Prostate gland (tissue), 2 donors: ENCODE measurements around the gene PRKG1. TPM values are rescaled to one million over a fixed set of nuclear protein-coding genes. Genes with fewer than 3 reads are reported as not detected.
"Not testable (repeated sequence)": the region's sequence is repeated elsewhere in the genome, so short reads cannot be mapped to it uniquely, and the experiment has no call there.

Source experiments
- DNase-seq: peaks from one replicate; pipeline ENCODE4 v3.0.0-alpha.2; 2019; ENCODE audit warnings: low spot score
- H3K27ac ChIP-seq, 2 donors: fragments of 200-600 bp; sonication (generic); 2 replicates each; pipeline ENCODE4 v1.5.1; 2017 to 2019
- H3K27me3 ChIP-seq: fragments of 200-600 bp; sonication (generic); replicated peaks from 2 replicates; pipeline ENCODE4 v1.5.1; 2019; ENCODE audit not compliant: insufficient read depth
- H3K36me3 ChIP-seq, 2 donors: fragments of 200-600 bp; sonication (generic); 1 replicate in 1 of 2; 2 replicates in 1 of 2; pipeline versions ENCODE4 v1.5.1 to v1.8.1; 2017 to 2019
- H3K4me1 ChIP-seq: fragments of 200-600 bp; sonication (generic); replicated peaks from 2 replicates; pipeline ENCODE4 v1.5.1; 2019
- H3K4me3 ChIP-seq, 2 donors: fragments of 200-600 bp; sonication (generic); 2 replicates each; pipeline ENCODE4 v1.5.1; 2017 to 2019
- H3K9me3 ChIP-seq: fragments of 200-600 bp; sonication (generic); 2 replicates; pipeline ENCODE4 v1.5.1; 2017
- POLR2A ChIP-seq: fragments of 450-650 bp; IDR thresholded peaks from one replicate; pipeline ENCODE4 v1.6.1; 2016; ENCODE audit warnings: antibody characterized with exemption, mild to moderate bottlenecking
- POLR2AphosphoS5 ChIP-seq: sonication (generic); formaldehyde crosslinking; IDR thresholded peaks from one replicate; pipeline ENCODE4 v1.6.1; 2017; ENCODE audit warnings: antibody characterized with exemption
- WGBS: methylation state at CpG from one replicate; pipeline ENCODE4 v1.1.5; 2018; 5-methylcytosine and 5-hydroxymethylcytosine counted together
- intact Hi-C: fragments of 100-400 bp; cut with DNase I; formaldehyde crosslinking; loops from one replicate; pipeline ENCODE4 v1.14.2; 2022
- total RNA-seq, 2 donors: library from RNA; depleted of rRNA; stranded (reverse); fragments of >200 nt; gene quantifications; one replicate each; pipeline ENCODE4 v1.1.0, GENCODE V29; 2016
- TF ChIP-seq, protein P1 (sequence below), 4 experiments: fragments of 200-600 bp in 2 of 4; fragments of 450-650 bp in 2 of 4; sonication (generic) in 2 of 4; IDR thresholded peaks; 1 replicate in 3 of 4; 2 replicates in 1 of 4; pipeline ENCODE4 v1.5.1; 2016 to 2019; ENCODE audit warnings: antibody characterized with exemption in 4 of 4, mild to moderate bottlenecking in 2 of 4, moderate library complexity in 2 of 4

The PRKG1 gene
- total RNA-seq, 2 donors from 2014 or later = 2.7 to 9.0 TPM

DNA sequence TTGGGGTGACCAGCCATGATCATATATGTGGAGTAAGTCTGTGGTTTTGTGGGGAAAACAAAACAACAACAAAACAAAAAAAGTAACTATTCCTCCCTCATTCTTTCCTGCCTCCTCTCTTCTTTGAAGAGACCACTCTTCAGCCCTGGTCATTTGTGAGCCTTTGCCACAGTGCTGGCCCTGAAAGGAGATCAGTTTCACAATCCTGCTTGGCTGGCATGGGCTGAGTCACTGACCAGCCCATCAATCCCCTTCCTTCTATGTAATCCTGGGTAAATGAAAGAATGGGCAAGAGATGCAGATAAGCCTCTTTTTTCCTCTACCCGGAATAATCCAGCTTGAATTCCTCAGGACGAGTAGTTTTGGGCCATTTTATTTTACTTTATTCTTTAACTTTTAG, 611.5 kb downstream of the PRKG1 start:
- H3K9me3 ChIP-seq = no peaks in the 10 kb centered on the region
- H3K36me3 ChIP-seq = no peaks in the 10 kb centered on the region
- intact Hi-C loops = no loop called here
- no peaks in the 10 kb centered on the region for H3K27me3 ChIP-seq
- 91% methylated on average over 2 of the region's 2 CpGs for WGBS
- no peak for TF ChIP-seq POLR2AphosphoS5
- no peak for TF ChIP-seq POLR2A
- TF ChIP-seq, protein P1, sequence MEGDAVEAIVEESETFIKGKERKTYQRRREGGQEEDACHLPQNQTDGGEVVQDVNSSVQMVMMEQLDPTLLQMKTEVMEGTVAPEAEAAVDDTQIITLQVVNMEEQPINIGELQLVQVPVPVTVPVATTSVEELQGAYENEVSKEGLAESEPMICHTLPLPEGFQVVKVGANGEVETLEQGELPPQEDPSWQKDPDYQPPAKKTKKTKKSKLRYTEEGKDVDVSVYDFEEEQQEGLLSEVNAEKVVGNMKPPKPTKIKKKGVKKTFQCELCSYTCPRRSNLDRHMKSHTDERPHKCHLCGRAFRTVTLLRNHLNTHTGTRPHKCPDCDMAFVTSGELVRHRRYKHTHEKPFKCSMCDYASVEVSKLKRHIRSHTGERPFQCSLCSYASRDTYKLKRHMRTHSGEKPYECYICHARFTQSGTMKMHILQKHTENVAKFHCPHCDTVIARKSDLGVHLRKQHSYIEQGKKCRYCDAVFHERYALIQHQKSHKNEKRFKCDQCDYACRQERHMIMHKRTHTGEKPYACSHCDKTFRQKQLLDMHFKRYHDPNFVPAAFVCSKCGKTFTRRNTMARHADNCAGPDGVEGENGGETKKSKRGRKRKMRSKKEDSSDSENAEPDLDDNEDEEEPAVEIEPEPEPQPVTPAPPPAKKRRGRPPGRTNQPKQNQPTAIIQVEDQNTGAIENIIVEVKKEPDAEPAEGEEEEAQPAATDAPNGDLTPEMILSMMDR (IDR thresholded peaks at IDR 0.05) = no peak
- H3K4me3 ChIP-seq = no peak overlapping the region
- H3K27ac ChIP-seq = no peak overlapping the region
- DNase-seq = no peak
- no peaks in the 10 kb centered on the region for H3K4me1 ChIP-seq

DNA sequence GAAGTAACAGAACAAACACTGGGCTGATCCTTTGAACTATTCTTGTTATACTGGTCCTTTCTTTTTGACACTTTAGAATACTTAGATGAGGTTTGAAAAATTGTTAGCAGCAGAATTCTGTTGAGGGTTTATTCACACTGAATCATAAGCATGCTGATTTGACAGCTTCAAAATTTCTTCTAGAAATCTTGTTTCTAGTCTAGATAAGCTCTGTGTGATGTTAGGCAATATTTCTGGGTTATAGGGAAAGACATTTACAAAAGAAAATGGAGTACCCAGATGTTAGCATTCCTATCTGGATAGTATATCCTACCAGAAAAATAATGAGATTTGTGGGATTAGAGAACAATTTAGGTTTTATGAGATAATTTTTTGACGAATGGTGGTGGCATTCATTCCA, 613.0 kb downstream of the PRKG1 start:
- intact Hi-C loops = no loop called here
- H3K27me3 ChIP-seq = no peaks in the 10 kb centered on the region
- no peak for DNase-seq
- WGBS = 74% methylated on average over 1 of the region's 1 CpG
- no peaks in the 10 kb centered on the region for H3K9me3 ChIP-seq
- H3K4me3 ChIP-seq = no peak overlapping the region
- TF ChIP-seq POLR2AphosphoS5 (no peak), POLR2A (no peak)
- TF ChIP-seq, protein P1 (IDR thresholded peaks at IDR 0.05) = no peak
- H3K36me3 ChIP-seq = no peaks in the 10 kb centered on the region
- no peak overlapping the region for H3K27ac ChIP-seq
- no peaks in the 10 kb centered on the region for H3K4me1 ChIP-seq

DNA sequence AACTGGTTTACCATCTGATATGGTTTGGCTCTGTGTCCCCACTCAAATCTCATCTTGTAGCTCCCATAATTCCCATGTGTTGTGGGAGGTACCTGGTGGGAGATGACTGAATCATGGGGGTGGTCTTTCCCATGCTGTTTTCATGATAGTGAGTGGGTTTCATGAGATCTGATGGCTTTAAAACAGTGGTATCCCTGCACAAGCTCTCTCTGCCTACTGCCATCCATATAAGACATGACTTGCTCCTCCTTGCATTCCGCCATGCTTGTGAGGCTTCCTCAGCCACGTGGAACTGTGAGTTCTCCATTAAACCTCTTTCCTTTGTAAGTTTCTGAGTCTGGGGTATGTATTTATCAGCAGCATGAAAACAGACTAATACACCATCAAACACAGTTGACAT, 614.5 kb downstream of the PRKG1 start:
- intact Hi-C loops, H3K4me1 ChIP-seq, H3K27me3 ChIP-seq, H3K27ac ChIP-seq, H3K4me3 ChIP-seq, H3K36me3 ChIP-seq, H3K9me3 ChIP-seq, DNase-seq: not testable (repeated sequence)
- WGBS = 88% methylated on average over 2 of the region's 2 CpGs

DNA sequence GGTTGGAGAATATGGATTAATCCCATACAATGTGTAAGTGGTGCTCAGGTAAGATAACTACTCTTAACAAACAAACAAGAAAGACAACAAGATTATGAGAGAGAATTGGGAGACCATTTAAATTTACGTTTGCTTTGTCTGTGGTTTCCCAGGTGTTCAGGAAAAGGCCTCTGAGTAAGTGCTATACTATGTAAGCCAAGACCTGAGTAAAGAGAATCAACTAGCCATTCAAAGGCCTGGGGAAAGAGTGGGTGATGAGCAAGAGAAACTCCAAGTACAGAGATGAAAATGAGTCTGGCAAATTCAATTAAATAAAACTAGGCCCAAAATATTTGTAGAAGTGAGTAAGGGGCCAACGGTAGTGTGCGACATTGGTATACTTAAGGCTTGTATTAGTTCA, 615.2 kb downstream of the PRKG1 start:
- DNase-seq = no peak
- no peak for TF ChIP-seq POLR2A
- TF ChIP-seq, protein P1 (IDR thresholded peaks at IDR 0.05) = no peak
- TF ChIP-seq POLR2AphosphoS5 = no peak

DNA sequence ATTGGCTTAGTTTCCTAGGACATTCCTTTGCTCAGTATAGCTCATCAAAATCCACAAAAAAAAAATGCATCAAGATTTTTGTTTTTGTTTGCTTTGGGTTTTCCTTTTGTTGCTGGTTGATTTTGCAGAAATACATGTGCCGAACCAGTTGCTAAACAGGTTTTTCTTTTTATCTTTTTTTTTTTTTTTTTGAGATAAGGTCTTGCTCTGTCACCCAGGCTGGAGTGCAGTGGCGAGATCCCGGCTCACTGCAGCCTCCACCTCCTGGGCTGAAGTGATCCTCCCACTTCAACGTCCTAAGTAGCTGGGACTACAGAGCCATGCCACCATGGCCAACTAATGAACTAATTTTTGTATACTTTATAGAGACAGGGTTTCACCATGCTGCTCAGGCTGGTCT, 616.8 kb downstream of the PRKG1 start:
- no peaks in the 10 kb centered on the region for H3K36me3 ChIP-seq
- no peaks in the 10 kb centered on the region for H3K4me1 ChIP-seq
- H3K4me3 ChIP-seq = no peak overlapping the region
- H3K27me3 ChIP-seq = no peaks in the 10 kb centered on the region
- TF ChIP-seq POLR2AphosphoS5 = no peak
- TF ChIP-seq POLR2A = no peak
- TF ChIP-seq, protein P1 (IDR thresholded peaks at IDR 0.05) = no peak
- H3K9me3 ChIP-seq = no peaks in the 10 kb centered on the region
- intact Hi-C loops = loop anchor here (10.0 kb wide), 1 partner anchor 616 kb away; the partner anchor contains the start of gene PRKG1
- DNase-seq = no peak
- H3K27ac ChIP-seq = no peak overlapping the region
- 47% methylated on average over 4 of the region's 4 CpGs for WGBS

More for the DNA sequence above, 615.2 kb downstream of the PRKG1 start:
- Histone ChIP-seq H3K9me3 (no peaks in the 10 kb centered on the region), H3K27ac (no peak overlapping the region), H3K4me1 (no peaks in the 10 kb centered on the region), H3K4me3 (no peak overlapping the region), H3K27me3 (no peaks in the 10 kb centered on the region), H3K36me3 (no peaks in the 10 kb centered on the region)
- intact Hi-C loops = no loop called here
- WGBS = 91% methylated on average over 3 of the region's 3 CpGs
